IMR-90 (cell line): Measurements from ENCODE around the gene CHMP6.

Source experiments
- POLR2A ChIP-seq: IDR thresholded peaks from 2 replicates; pipeline ENCODE4 v1.6.1; 2012; ENCODE audit warnings: mild to moderate bottlenecking, low read depth, low read length
- RFX5 ChIP-seq: IDR thresholded peaks from 2 replicates; pipeline ENCODE4 v1.8.0; 2012; ENCODE audit warnings: low read depth, mild to moderate bottlenecking, low read length, moderate library complexity
- TF ChIP-seq, protein P1 (sequence below): fragments of 150-350 bp; IDR thresholded peaks from 2 replicates; pipeline ENCODE4 v1.6.1; 2017; ENCODE audit warnings: mild to moderate bottlenecking, antibody characterized with exemption, low read length, low read depth
- TF ChIP-seq, protein P2 (sequence below): conservative IDR thresholded peaks from 2 replicates; pipeline ENCODE4 v1.5.1; 2012; ENCODE audit warnings: mild to moderate bottlenecking, low read depth, low read length, improper control_type of control experiment

DNA sequence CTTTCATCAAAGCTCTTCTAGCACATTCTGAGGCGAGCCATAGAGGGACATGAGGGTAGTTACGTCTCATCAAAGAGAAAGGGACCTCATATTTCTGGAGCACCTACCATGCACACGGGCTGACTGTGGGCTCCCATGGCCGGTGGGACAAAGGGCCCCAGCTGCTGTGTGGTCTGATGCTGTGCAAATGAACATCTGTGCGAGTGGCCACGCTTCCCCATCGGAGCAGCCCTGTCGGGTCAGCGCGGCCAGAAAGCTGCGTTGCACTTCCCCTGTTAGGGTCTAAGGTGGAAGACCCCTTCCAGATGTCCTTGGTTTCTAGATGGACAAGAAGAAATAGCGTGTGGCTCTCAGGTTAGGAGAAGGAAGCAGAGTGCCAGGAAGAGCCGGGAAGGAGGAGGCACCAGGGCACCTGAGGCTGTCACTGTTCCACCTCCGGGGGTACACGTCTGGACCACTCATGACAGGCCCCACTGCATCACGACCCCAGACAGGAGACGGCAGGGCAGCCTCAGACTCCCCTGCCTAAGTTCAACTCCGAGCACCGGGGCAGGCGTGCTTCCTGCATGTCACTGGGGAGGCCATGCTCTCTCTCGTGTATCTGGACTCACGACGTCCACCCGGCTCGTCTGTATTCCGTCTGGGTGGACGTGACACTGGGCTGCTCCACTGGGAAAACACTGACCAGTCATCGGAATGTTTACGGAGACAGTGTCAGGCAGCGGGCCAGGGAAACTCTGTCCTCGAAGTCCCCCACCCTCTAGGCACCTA is 34.8 kb downstream of the CHMP6 start:
- TF ChIP-seq, protein P1, sequence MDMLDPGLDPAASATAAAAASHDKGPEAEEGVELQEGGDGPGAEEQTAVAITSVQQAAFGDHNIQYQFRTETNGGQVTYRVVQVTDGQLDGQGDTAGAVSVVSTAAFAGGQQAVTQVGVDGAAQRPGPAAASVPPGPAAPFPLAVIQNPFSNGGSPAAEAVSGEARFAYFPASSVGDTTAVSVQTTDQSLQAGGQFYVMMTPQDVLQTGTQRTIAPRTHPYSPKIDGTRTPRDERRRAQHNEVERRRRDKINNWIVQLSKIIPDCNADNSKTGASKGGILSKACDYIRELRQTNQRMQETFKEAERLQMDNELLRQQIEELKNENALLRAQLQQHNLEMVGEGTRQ, result no peak
- TF ChIP-seq, protein P2, sequence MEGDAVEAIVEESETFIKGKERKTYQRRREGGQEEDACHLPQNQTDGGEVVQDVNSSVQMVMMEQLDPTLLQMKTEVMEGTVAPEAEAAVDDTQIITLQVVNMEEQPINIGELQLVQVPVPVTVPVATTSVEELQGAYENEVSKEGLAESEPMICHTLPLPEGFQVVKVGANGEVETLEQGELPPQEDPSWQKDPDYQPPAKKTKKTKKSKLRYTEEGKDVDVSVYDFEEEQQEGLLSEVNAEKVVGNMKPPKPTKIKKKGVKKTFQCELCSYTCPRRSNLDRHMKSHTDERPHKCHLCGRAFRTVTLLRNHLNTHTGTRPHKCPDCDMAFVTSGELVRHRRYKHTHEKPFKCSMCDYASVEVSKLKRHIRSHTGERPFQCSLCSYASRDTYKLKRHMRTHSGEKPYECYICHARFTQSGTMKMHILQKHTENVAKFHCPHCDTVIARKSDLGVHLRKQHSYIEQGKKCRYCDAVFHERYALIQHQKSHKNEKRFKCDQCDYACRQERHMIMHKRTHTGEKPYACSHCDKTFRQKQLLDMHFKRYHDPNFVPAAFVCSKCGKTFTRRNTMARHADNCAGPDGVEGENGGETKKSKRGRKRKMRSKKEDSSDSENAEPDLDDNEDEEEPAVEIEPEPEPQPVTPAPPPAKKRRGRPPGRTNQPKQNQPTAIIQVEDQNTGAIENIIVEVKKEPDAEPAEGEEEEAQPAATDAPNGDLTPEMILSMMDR, result no peak
- no peak for TF ChIP-seq POLR2A
- TF ChIP-seq RFX5, result no peak
